GM21737 (cell line): ENCODE data around the gene OTUB1.

Experiments
- ATAC-seq: cut with Tn5 transposase; IDR thresholded peaks from one replicate; pipeline ENCODE4 v1.9.1; 2021; ENCODE audit warnings: mild to moderate bottlenecking, moderate library complexity; ENCODE audit not compliant: unreplicated experiment

Gene OTUB1

GRCh38 chr11:64004590-64004984, 18.3 kb downstream of the OTUB1 start:
- ATAC-seq = no peak

GRCh38 chr11:64005691-64006090, 19.5 kb downstream of the OTUB1 start:
- ATAC-seq = no peak

GRCh38 chr11:64006398-64006797, 20.2 kb downstream of the OTUB1 start:
- ATAC-seq = no peak

- no peak for ATAC-seq
Observed at GRCh38 chr11:64007160-64007628, 21.0 kb downstream of the OTUB1 start.

GRCh38 chr11:64007629-64008282, 21.5 kb downstream of the OTUB1 start:
- no peak for ATAC-seq

- no peak for ATAC-seq
Observed at GRCh38 chr11:64008283-64008913, 22.2 kb downstream of the OTUB1 start.

- no peak for ATAC-seq
Observed at GRCh38 chr11:64008914-64009633, 22.8 kb downstream of the OTUB1 start.

GRCh38 chr11:64009710-64010109, 23.5 kb downstream of the OTUB1 start:
- ATAC-seq = no peak

GRCh38 chr11:64010783-64011182, 24.5 kb downstream of the OTUB1 start:
- ATAC-seq = no peak

GRCh38 chr11:64011371-64011770, 25.1 kb downstream of the OTUB1 start:
- ATAC-seq = no peak

- no peak for ATAC-seq
Observed at GRCh38 chr11:64013141-64013896, 27.1 kb downstream of the OTUB1 start.

- ATAC-seq = no peak
Observed at GRCh38 chr11:64014356-64014755, 28.1 kb downstream of the OTUB1 start.

GRCh38 chr11:64015510-64015909, 29.3 kb downstream of the OTUB1 start:
- ATAC-seq = no peak

- ATAC-seq = no peak
Observed at GRCh38 chr11:64015935-64016845, 30.0 kb downstream of the OTUB1 start.

- ATAC-seq = no peak
Observed at GRCh38 chr11:64017945-64018224, 31.6 kb downstream of the OTUB1 start.

GRCh38 chr11:64018310-64018709, 32.1 kb downstream of the OTUB1 start:
- no peak for ATAC-seq

- no peak for ATAC-seq
Observed at GRCh38 chr11:64019106-64020037, 33.1 kb downstream of the OTUB1 start.

- ATAC-seq = no peak
Observed at GRCh38 chr11:64020976-64021756, 34.9 kb downstream of the OTUB1 start.

GRCh38 chr11:64021757-64022093, 35.5 kb downstream of the OTUB1 start:
- no peak for ATAC-seq
